ENCODE data around the gene MACROD2. TPM values are rescaled to one million over a fixed set of nuclear protein-coding genes. Genes with fewer than 3 reads are reported as not detected.
"Not testable (repeated sequence)": the region's sequence is repeated elsewhere in the genome, so short reads cannot be mapped to it uniquely, and the experiment has no call there.

The MACROD2 gene
- polyA plus RNA-seq, 1 donor from 2014 or later: 23.2 TPM

DNA sequence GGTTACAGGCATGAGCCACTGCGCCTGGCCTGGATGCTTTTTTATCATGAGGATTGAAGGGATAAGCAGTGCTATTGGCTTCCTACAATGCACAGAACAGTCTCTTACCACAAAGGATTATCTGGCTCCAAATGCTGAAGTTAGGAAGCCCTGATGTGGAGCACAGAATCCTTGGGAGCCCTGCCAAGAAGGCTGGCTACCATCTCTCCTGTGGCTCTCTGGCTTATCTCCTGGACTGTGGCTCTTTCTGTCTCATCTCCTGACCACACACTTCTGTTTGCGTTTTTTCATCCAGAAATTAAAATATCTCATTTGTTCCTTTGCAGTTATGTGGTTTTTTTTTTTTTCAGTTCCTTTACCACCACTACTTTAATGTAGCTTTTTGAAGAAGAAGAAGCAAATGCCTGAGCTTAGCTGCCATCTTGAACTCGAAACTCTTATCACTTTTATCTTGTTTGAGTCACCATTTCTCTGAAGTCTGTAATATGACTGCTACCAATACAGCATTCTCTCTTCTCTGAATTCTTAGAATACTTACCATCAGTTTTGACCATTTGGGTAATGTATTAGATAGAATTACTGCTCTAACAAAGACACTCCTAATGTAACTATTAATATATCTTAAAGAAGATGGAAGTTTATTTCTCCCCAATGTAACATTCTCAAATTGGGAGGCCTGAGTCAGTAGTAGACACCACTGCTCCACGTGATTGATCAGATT is 1533.2 kb downstream of the MACROD2 start:
- no peak overlapping the region for H3K9ac ChIP-seq (ENCODE audit: low read length)
- H3K27ac ChIP-seq (ENCODE audit: low read length): no peak overlapping the region
- H3K4me2 ChIP-seq (ENCODE audit: low read length): no peak overlapping the region
- no peaks in the 10 kb centered on the region for H3K36me3 ChIP-seq (ENCODE audit: insufficient read depth, low read length)
- H3K27me3 ChIP-seq (ENCODE audit: insufficient read depth, low read depth, low read length): no peaks in the 10 kb centered on the region
- H3K4me3 ChIP-seq (ENCODE audit: low read length): no peak overlapping the region
- no peaks in the 10 kb centered on the region for H4K20me1 ChIP-seq (ENCODE audit: insufficient read depth)
- no peak overlapping the region for H2AFZ ChIP-seq (ENCODE audit: low read depth, low read length)
- no peaks in the 10 kb centered on the region for H3K9me2 ChIP-seq (ENCODE audit: insufficient read depth, low read length)
- H3K79me2 ChIP-seq (replicated peaks; ENCODE audit: insufficient read depth, low read length): no peaks in the 10 kb centered on the region
- H3F3A ChIP-seq (ENCODE audit: insufficient read depth, low read length, poor library complexity, severe bottlenecking): no peaks in the 10 kb centered on the region
- TF ChIP-seq, protein P1, sequence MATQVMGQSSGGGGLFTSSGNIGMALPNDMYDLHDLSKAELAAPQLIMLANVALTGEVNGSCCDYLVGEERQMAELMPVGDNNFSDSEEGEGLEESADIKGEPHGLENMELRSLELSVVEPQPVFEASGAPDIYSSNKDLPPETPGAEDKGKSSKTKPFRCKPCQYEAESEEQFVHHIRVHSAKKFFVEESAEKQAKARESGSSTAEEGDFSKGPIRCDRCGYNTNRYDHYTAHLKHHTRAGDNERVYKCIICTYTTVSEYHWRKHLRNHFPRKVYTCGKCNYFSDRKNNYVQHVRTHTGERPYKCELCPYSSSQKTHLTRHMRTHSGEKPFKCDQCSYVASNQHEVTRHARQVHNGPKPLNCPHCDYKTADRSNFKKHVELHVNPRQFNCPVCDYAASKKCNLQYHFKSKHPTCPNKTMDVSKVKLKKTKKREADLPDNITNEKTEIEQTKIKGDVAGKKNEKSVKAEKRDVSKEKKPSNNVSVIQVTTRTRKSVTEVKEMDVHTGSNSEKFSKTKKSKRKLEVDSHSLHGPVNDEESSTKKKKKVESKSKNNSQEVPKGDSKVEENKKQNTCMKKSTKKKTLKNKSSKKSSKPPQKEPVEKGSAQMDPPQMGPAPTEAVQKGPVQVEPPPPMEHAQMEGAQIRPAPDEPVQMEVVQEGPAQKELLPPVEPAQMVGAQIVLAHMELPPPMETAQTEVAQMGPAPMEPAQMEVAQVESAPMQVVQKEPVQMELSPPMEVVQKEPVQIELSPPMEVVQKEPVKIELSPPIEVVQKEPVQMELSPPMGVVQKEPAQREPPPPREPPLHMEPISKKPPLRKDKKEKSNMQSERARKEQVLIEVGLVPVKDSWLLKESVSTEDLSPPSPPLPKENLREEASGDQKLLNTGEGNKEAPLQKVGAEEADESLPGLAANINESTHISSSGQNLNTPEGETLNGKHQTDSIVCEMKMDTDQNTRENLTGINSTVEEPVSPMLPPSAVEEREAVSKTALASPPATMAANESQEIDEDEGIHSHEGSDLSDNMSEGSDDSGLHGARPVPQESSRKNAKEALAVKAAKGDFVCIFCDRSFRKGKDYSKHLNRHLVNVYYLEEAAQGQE (IDR thresholded peaks at IDR 0.05; ENCODE audit: borderline replicate concordance): no peak
- no peak for TF ChIP-seq SMC3 (conservative IDR thresholded peaks at IDR 0.05; ENCODE audit: poor library complexity)
- no peak for TF ChIP-seq MXI1 (conservative IDR thresholded peaks at IDR 0.05; ENCODE audit: poor library complexity, severe bottlenecking)
- no peaks in the 10 kb centered on the region for H3K9me3 ChIP-seq (ENCODE audit: low read length)

DNA sequence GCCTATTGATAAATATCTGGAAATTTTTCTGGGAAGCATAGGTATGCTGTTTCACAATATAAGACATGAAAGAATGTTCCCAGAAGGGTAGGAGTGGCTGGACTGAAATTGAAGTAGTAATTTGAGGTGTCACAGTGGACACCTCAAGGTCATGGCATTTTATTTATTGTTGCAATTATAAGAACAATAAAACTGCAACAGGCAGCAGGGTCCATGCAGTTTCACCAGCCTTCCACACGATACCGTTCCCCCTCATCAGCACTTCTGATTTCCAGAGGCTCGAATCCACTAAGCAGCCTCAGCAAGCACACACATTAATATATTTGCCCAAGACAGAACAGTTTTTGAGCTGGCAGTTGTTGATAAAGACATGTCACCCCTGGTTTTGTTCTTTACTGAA is 1540.5 kb downstream of the MACROD2 start:
- Histone ChIP-seq H3K36me3 (ENCODE audit: insufficient read depth, low read length) (no peaks in the 10 kb centered on the region), H3K4me2 (ENCODE audit: low read length) (no peak overlapping the region), H4K20me1 (ENCODE audit: insufficient read depth) (no peaks in the 10 kb centered on the region), H3K9me2 (ENCODE audit: insufficient read depth, low read length) (no peaks in the 10 kb centered on the region), H3K27ac (ENCODE audit: low read length) (no peak overlapping the region), H3K79me2 (replicated peaks; ENCODE audit: insufficient read depth, low read length) (no peaks in the 10 kb centered on the region), H3K9ac (ENCODE audit: low read length) (no peak overlapping the region), H2AFZ (ENCODE audit: low read depth, low read length) (no peak overlapping the region), H3F3A (ENCODE audit: insufficient read depth, low read length, poor library complexity, severe bottlenecking) (no peaks in the 10 kb centered on the region), H3K9me3 (ENCODE audit: low read length) (no peaks in the 10 kb centered on the region), H3K27me3 (ENCODE audit: insufficient read depth, low read depth, low read length) (no peaks in the 10 kb centered on the region), H3K4me3 (ENCODE audit: low read length) (no peak overlapping the region)
- TF ChIP-seq, protein P1 (IDR thresholded peaks at IDR 0.05; ENCODE audit: borderline replicate concordance): no peak
- TF ChIP-seq RAD21 (conservative IDR thresholded peaks at IDR 0.05) (no peak), MXI1 (conservative IDR thresholded peaks at IDR 0.05; ENCODE audit: poor library complexity, severe bottlenecking) (no peak), POLR2AphosphoS5 (IDR thresholded peaks at IDR 0.05) (no peak), CTCF (IDR thresholded peaks at IDR 0.05; ENCODE audit: poor library complexity, severe bottlenecking) (no peak), EZH2 (IDR thresholded peaks at IDR 0.05; ENCODE audit: borderline replicate concordance, insufficient read depth, low read length, poor library complexity, severe bottlenecking) (no peak), SMC3 (conservative IDR thresholded peaks at IDR 0.05; ENCODE audit: poor library complexity) (no peak), EP300 (conservative IDR thresholded peaks at IDR 0.05; ENCODE audit: poor library complexity, severe bottlenecking) (no peak), TAF1 (IDR thresholded peaks at IDR 0.05; ENCODE audit: low read depth) (no peak)

DNA sequence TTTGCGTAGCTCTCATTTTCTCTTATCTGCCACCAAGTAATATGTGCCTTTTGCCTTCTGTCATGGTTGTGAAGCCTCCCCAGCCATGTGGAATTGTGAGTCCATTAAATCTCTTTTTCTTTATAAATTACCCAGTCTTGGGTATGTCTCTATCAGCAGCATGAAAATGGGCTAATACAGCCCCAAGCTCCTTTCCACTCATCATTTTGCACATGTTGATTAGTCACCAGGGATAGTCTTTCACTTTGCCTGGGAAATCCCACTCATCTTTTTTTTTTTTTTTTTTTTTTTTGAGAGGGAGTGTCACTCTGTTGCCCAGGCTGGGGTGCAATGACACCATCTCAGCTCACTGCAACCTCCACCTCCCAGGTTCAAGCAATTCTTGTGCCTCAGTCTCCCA is 1541.9 kb downstream of the MACROD2 start:
- not testable (repeated sequence) for H3F3A ChIP-seq (ENCODE audit: insufficient read depth, low read length, poor library complexity, severe bottlenecking); H3K27me3 ChIP-seq (ENCODE audit: insufficient read depth, low read depth, low read length); H4K20me1 ChIP-seq (ENCODE audit: insufficient read depth); H3K79me2 ChIP-seq (replicated peaks; ENCODE audit: insufficient read depth, low read length); H3K36me3 ChIP-seq (ENCODE audit: insufficient read depth, low read length); H3K4me3 ChIP-seq (ENCODE audit: low read length); H3K9me3 ChIP-seq (ENCODE audit: low read length); H2AFZ ChIP-seq (ENCODE audit: low read depth, low read length); H3K9me2 ChIP-seq (ENCODE audit: insufficient read depth, low read length); H3K27ac ChIP-seq (ENCODE audit: low read length); H3K4me2 ChIP-seq (ENCODE audit: low read length); H3K9ac ChIP-seq (ENCODE audit: low read length)
